NCI-H2107 treated with DMSO at 0.1 percent for 48 hours (cell line): ENCODE results near the gene DHX34.
A peak's percentile ranks its signal among the peaks of the same experiment; 100 is the strongest.
"Not testable (repeated sequence)": the region's sequence is repeated elsewhere in the genome, so short reads cannot be mapped to it uniquely, and the experiment has no call there.

Experiments used
- DNase-seq: peaks from one replicate; lab custom pipeline; 2025; ENCODE audit not compliant: unreplicated experiment; lab: John Stamatoyannopoulos, UW

Gene DHX34

GRCh38 chr19:47323872-47324271, 25.2 kb upstream of the DHX34 start:
- no peak for DNase-seq

GRCh38 chr19:47324502-47324901, 24.6 kb upstream of the DHX34 start:
- DNase-seq = no peak

GRCh38 chr19:47330466-47330869, 18.6 kb upstream of the DHX34 start:
- no peak for DNase-seq

GRCh38 chr19:47331490-47331889, 17.6 kb upstream of the DHX34 start:
- no peak for DNase-seq

- no peak for DNase-seq
Measured at GRCh38 chr19:47331931-47332547, 17.1 kb upstream of the DHX34 start, which contains the start of gene C5AR2. C5AR2 (plus strand) TSS chr19:47332175; CDS start chr19:47340800, 8,625 bp downstream.

- peak; percentile 23 for DNase-seq
Measured at GRCh38 chr19:47336765-47337718, 12.1 kb upstream of the DHX34 start.

GRCh38 chr19:47339196-47339880, 9.8 kb upstream of the DHX34 start:
- DNase-seq = no peak

- no peak for DNase-seq
Measured at GRCh38 chr19:47340477-47341208, 8.5 kb upstream of the DHX34 start.

GRCh38 chr19:47341734-47342133, 7.4 kb upstream of the DHX34 start:
- no peak for DNase-seq

GRCh38 chr19:47343194-47343802, 5.8 kb upstream of the DHX34 start:
- no peak for DNase-seq

GRCh38 chr19:47344425-47344824, 4.7 kb upstream of the DHX34 start:
- no peak for DNase-seq

GRCh38 chr19:47346024-47346423, 3.1 kb upstream of the DHX34 start:
- not testable (repeated sequence) for DNase-seq

- DNase-seq = no peak
Measured at GRCh38 chr19:47350630-47351029, 1.5 kb downstream of the DHX34 start.

- no peak for DNase-seq
Measured at GRCh38 chr19:47351548-47351947, 2.4 kb downstream of the DHX34 start.

- DNase-seq = no peak
Measured at GRCh38 chr19:47352095-47352494, 3.0 kb downstream of the DHX34 start.

GRCh38 chr19:47353307-47353712, 4.2 kb downstream of the DHX34 start:
- DNase-seq = no peak

GRCh38 chr19:47356900-47357299, 7.8 kb downstream of the DHX34 start:
- DNase-seq = no peak

GRCh38 chr19:47357788-47358680, 8.9 kb downstream of the DHX34 start:
- DNase-seq = no peak

GRCh38 chr19:47358936-47359335, 9.8 kb downstream of the DHX34 start:
- no peak for DNase-seq

GRCh38 chr19:47362321-47362720, 13.2 kb downstream of the DHX34 start:
- no peak for DNase-seq
